ENCODE results near the gene ASTN2.

DNA sequence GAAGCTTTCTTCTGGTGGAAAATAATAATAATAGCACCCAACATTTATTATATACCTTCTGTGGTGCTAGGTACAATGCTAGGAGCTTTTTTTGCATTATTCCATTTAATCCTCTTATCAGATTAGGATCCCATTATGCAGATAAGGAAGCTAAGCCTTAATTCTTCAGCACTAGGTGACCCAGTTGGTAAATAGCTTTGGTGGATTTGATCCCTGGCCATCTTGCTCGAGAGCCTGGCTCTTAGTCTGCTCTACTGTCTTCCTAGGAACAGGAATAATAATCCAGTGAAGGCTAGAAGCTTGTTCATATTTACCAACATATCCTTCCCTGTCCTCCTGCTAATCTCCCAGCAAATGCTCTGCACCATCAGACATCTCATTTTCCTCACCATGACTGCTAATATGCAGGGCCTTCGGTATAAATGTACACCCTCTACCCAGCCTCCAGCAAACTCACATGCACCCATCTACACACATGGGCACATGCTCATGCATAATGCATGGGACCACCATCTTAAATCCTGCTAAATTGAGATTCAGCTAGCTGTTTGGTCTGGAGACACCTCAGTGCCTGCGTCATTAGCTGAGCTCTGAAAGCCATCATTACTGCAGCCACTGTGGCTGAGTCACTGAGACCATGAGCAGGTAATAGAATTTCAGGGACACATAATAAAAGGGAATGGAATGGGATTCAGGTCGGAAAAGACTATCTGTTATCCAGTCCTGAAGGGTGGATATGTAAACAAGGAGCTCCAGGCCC lies 640.3 kb downstream of the ASTN2 start:
- TF ChIP-seq, protein P1, sequence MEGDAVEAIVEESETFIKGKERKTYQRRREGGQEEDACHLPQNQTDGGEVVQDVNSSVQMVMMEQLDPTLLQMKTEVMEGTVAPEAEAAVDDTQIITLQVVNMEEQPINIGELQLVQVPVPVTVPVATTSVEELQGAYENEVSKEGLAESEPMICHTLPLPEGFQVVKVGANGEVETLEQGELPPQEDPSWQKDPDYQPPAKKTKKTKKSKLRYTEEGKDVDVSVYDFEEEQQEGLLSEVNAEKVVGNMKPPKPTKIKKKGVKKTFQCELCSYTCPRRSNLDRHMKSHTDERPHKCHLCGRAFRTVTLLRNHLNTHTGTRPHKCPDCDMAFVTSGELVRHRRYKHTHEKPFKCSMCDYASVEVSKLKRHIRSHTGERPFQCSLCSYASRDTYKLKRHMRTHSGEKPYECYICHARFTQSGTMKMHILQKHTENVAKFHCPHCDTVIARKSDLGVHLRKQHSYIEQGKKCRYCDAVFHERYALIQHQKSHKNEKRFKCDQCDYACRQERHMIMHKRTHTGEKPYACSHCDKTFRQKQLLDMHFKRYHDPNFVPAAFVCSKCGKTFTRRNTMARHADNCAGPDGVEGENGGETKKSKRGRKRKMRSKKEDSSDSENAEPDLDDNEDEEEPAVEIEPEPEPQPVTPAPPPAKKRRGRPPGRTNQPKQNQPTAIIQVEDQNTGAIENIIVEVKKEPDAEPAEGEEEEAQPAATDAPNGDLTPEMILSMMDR (IDR thresholded peaks at IDR 0.05) = no peak
- TF ChIP-seq POLR2A (IDR thresholded peaks at IDR 0.05) = no peak

Measured in testis (tissue), 2 donors.